GM12875 (cell line): ENCODE data around the gene CWC27.

Source experiments
- H3K4me3 ChIP-seq: one replicate; pipeline ENCODE4 v1.5.1; 2011; ENCODE audit warnings: low read depth, low read length, control low read depth
- TF ChIP-seq, protein P1 (sequence below): IDR thresholded peaks from 2 replicates; pipeline ENCODE4 v1.5.1; 2011; ENCODE audit warnings: low read depth, mild to moderate bottlenecking, control low read depth, inconsistent platforms, low read length, moderate library complexity, borderline replicate concordance; ENCODE audit not compliant: insufficient read depth

The CWC27 gene

DNA sequence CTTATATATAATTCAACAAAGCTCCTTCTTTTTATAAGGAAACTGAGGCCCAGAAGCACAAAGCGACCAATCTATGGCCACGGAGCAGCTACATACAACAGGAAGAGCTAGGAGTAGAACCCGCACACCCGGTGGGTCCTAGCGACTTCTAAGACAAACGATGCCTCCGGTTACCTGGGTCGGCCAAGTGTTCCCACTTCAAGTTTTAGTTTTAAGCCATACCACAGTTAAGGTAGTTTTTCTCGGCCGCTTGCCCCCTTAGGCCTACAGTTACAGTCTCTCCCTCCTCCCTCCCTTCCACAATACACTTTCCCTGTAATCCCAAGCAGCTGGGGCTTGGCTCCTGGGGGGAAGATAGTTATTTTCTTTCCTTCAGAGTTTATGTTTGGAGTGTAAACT is 772 bp upstream of the CWC27 start:
- TF ChIP-seq, protein P1, sequence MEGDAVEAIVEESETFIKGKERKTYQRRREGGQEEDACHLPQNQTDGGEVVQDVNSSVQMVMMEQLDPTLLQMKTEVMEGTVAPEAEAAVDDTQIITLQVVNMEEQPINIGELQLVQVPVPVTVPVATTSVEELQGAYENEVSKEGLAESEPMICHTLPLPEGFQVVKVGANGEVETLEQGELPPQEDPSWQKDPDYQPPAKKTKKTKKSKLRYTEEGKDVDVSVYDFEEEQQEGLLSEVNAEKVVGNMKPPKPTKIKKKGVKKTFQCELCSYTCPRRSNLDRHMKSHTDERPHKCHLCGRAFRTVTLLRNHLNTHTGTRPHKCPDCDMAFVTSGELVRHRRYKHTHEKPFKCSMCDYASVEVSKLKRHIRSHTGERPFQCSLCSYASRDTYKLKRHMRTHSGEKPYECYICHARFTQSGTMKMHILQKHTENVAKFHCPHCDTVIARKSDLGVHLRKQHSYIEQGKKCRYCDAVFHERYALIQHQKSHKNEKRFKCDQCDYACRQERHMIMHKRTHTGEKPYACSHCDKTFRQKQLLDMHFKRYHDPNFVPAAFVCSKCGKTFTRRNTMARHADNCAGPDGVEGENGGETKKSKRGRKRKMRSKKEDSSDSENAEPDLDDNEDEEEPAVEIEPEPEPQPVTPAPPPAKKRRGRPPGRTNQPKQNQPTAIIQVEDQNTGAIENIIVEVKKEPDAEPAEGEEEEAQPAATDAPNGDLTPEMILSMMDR: no peak
- H3K4me3 ChIP-seq: peak overlapping the region; percentile 67

DNA sequence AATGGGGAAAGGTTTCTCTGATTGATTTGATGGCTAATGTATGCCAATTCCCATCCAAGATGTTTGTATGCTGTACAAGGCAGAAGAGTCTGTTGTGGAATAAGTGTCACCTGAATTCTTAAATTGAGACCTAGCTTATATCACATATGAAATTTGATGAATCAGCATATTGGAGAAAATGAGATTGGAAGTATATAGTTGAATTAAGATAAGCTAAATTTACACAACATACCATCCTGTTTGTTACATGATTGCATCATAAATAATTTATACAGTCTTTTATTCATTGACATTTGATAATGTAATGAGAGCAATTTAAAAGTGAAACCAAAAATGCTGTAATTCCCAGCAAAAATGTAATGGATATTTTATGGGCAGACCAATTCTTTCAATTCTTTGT is 1.1 kb downstream of the CWC27 start:
- peak overlapping the region; percentile 67 for H3K4me3 ChIP-seq
- TF ChIP-seq, protein P1: no peak

DNA sequence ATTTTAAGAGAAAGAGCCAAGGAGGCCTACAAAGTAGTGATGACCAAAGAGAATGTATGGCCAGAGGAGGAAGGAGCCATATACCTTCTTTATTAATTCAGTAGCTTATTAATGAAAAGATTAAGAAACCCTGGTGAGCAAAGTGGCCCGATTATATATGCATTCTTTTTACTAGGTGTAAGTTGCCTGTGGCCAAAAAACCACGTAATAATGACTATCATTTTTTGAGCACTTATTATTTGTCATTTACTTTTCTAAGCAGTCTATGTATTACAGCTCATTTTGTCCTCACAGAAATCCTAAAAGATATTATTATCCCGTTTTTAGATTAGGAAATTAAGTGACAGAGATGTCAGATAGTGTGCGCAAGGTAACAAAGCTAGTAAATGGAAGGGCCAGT is 3.0 kb downstream of the CWC27 start:
- TF ChIP-seq, protein P1: no peak
- H3K4me3 ChIP-seq: no peak overlapping the region

DNA sequence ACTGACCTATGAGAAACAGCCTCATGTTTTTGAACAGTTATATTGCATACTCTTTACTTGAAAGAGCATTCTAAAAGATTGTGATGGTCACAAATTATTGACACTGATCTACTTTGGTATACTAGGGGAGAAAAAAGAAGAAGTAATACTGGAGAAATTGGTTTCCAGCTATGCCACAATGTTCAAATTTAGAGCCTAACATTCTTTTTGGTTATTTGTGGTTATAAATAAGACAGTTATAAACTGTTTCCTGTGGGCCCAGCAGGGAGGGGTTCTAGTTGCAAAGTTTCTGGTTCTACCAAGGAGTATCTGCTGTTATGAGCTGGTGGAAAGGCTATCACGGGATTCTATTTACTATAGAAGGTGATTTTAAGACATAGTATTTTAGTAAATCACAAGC is 4.8 kb downstream of the CWC27 start:
- no peak overlapping the region for H3K4me3 ChIP-seq
- TF ChIP-seq, protein P1: no peak

DNA sequence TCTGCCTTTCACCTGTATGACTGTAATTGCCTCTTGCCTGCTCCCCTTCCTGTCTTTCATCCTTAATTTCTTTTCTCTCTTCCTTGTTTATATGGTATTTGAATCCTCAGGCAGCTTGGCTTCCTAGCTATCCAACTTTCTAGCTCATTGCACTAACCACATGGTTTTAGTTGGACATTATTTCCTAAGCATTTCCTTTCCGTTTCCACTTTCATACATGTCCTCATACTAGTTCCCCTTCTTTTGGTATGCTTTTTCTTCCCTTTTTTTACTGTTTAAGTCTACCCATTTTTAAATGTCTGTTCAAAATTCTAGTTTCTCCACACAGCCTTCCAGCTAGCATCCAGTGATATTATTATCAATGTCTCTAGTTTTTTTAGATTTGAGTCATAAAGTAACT is 6.6 kb downstream of the CWC27 start:
- H3K4me3 ChIP-seq: no peak overlapping the region
- TF ChIP-seq, protein P1: no peak

DNA sequence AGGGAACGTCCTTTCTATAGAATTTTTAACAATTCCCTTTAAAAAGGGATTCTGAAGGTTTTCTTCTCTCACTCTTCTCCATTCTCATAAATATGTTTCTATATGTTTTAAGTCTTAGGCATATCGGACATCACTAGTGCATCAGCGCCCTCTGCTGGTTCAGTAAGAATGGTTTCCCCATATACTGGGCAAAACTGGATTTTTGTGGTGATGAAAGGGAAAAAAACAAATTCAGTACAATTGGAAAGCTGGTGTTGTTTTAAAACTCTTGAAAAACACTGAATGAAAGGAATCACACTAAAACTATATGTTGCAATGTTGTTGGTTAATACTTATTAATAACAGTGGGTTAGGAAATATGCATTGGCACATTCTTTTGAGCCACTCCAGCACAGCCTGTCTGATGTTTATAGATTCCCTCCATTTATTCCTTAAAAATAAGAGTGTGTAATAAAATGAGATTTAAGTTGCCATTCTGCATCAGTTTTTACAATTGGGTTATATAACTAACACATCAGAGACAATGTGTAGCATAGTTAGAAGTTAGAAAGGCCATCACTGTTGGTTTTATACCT is 15.8 kb downstream of the CWC27 start:
- no peak overlapping the region for H3K4me3 ChIP-seq
- TF ChIP-seq, protein P1: peak; percentile 59; the same call in 1 of the 2 replicates

DNA sequence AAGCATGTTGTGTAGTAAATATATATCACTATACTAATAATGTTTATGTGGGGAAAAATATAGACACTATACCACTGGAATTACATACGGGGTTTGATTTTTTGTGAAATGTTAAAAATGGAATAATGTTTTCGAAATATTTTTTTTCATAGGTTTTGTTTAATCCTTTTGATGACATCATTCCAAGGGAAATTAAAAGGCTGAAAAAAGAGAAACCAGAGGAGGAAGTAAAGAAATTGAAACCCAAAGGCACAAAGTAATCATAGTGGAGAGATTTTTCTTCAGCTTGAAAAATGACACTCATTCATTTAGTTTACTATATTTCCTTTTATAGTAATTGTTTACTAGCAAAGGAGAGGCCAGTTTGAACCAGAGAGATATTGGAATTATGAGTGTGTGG is 17.6 kb downstream of the CWC27 start:
- no peak overlapping the region for H3K4me3 ChIP-seq
- TF ChIP-seq, protein P1: no peak
